Transverse colon (tissue), 4 donors: ENCODE measurements around the gene LIFR.

Experiments used
- EP300 ChIP-seq: sonication (generic); formaldehyde crosslinking; IDR thresholded peaks from one replicate; pipeline ENCODE4 v1.6.1; 2017; ENCODE audit warnings: antibody characterized with exemption, low read depth
- POLR2A ChIP-seq: fragments of 450-650 bp; IDR thresholded peaks from one replicate; pipeline ENCODE4 v1.6.1; 2016; ENCODE audit warnings: antibody characterized with exemption, mild to moderate bottlenecking, moderate library complexity
- POLR2AphosphoS5 ChIP-seq, 3 donors: sonication (generic); formaldehyde crosslinking; IDR thresholded peaks; one replicate each; pipeline ENCODE4 v1.6.1; 2016; ENCODE audit warnings: antibody characterized with exemption in 3 of 3
- TF ChIP-seq, protein P1 (sequence below), 5 experiments: fragments of 200-600 bp in 3 of 5; fragments of 450-650 bp in 2 of 5; sonication (generic) in 3 of 5; IDR thresholded peaks; 1 replicate in 2 of 5; 2 replicates in 3 of 5; pipeline ENCODE4 v1.5.1; 2016 to 2017; ENCODE audit warnings: antibody characterized with exemption in 5 of 5, inconsistent platforms in 3 of 5, mild to moderate bottlenecking in 2 of 5, moderate library complexity in 1 of 5

DNA sequence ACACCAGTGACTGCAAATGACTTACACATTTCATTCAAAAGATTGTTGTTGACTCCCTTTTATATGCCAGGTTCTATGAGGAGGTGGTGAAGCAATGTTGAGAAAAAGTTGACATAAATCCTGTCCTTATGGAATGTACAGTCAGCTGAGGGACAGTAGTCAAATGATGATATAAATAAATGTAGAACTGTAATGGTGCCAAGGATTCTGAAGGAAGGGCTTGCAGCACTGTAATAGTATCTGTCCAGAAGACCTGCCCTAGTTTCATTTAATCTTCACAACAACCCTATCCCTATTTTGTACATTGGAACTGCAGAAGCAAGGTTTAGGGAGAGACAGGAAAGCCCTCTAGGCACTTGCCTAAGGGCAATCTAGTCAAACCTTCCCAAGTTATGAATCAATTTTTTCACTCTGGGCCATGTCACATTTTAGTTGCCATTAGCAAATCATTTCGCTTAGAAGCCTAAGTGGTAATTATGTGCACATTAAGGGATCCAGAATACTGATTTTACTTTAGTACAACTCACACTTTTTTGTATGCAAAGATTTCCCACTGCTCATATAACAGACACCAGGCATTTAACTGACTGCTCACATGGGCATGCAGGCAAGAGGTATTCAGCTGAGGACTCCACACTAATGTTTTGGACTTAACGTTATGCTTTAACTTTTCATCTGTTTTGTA lies 34.5 kb upstream of the LIFR start:
- TF ChIP-seq, protein P1, sequence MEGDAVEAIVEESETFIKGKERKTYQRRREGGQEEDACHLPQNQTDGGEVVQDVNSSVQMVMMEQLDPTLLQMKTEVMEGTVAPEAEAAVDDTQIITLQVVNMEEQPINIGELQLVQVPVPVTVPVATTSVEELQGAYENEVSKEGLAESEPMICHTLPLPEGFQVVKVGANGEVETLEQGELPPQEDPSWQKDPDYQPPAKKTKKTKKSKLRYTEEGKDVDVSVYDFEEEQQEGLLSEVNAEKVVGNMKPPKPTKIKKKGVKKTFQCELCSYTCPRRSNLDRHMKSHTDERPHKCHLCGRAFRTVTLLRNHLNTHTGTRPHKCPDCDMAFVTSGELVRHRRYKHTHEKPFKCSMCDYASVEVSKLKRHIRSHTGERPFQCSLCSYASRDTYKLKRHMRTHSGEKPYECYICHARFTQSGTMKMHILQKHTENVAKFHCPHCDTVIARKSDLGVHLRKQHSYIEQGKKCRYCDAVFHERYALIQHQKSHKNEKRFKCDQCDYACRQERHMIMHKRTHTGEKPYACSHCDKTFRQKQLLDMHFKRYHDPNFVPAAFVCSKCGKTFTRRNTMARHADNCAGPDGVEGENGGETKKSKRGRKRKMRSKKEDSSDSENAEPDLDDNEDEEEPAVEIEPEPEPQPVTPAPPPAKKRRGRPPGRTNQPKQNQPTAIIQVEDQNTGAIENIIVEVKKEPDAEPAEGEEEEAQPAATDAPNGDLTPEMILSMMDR (IDR thresholded peaks at IDR 0.05): no peak
- TF ChIP-seq POLR2A (no peak), EP300 (no peak), POLR2AphosphoS5 (IDR thresholded peaks at IDR 0.05) (no peak)
